Neural progenitor cell (in vitro differentiated cells): ENCODE data around the gene ZNF618. TPM values are rescaled to one million over a fixed set of nuclear protein-coding genes. Genes with fewer than 3 reads are reported as not detected.

Experiments
- DNase-seq: peaks from one replicate; pipeline ENCODE4 v3.0.0-alpha.2; 2016; ENCODE audit warnings: low spot score
- H2AFZ ChIP-seq: fragments of 200-600 bp; sonication (generic); replicated peaks from 2 replicates; pipeline ENCODE4 v1.6.1; 2016; ENCODE audit warnings: antibody characterized with exemption
- H3F3A ChIP-seq: fragments of 200-600 bp; sonication (generic); 2 replicates; pipeline ENCODE4 v1.6.1; 2016; ENCODE audit warnings: antibody characterized with exemption, low read depth
- H3K27ac ChIP-seq: fragments of 200-600 bp; sonication (generic); 2 replicates; pipeline ENCODE4 v1.5.1; 2016; ENCODE audit warnings: mild to moderate bottlenecking
- H3K27me3 ChIP-seq: fragments of 200-600 bp; sonication (generic); 2 replicates; pipeline ENCODE4 v1.6.1; 2016; ENCODE audit warnings: mild to moderate bottlenecking, moderate library complexity
- H3K36me3 ChIP-seq: fragments of 200-600 bp; sonication (generic); 2 replicates; pipeline ENCODE4 v1.5.1; 2016
- H3K4me1 ChIP-seq: fragments of 200-600 bp; sonication (generic); 2 replicates; pipeline ENCODE4 v1.6.1; 2016; ENCODE audit warnings: mixed run types
- H3K4me2 ChIP-seq: fragments of 200-600 bp; sonication (generic); 2 replicates; pipeline ENCODE4 v1.6.1; 2016
- H3K4me3 ChIP-seq: fragments of 200-600 bp; sonication (generic); 2 replicates; pipeline ENCODE4 v1.5.1; 2016
- H3K79me2 ChIP-seq: fragments of 200-600 bp; sonication (generic); 2 replicates; pipeline ENCODE4 v1.6.1; 2016; ENCODE audit warnings: low read depth
- H3K9ac ChIP-seq: fragments of 200-600 bp; sonication (generic); 2 replicates; pipeline ENCODE4 v1.6.1; 2016
- H3K9me3 ChIP-seq: fragments of 200-600 bp; sonication (generic); 2 replicates; pipeline ENCODE4 v1.5.1; 2016; ENCODE audit warnings: low read depth
- H4K20me1 ChIP-seq: fragments of 200-600 bp; sonication (generic); 2 replicates; pipeline ENCODE4 v1.6.1; 2016; ENCODE audit warnings: low read depth
- H3K27ac Mint-ChIP-seq: 3 replicates; pipeline ENCODE4 v1.8.0; 2021; ENCODE audit warnings: mixed read lengths
- H3K27me3 Mint-ChIP-seq: 2 replicates; pipeline ENCODE4 v1.8.0; 2022; ENCODE audit warnings: low read depth, mild to moderate bottlenecking, inconsistent platforms, moderate library complexity, mixed read lengths; ENCODE audit not compliant: insufficient read depth
- H3K36me3 Mint-ChIP-seq: 3 replicates; pipeline ENCODE4 v1.8.0; 2021; ENCODE audit warnings: mixed read lengths
- H3K4me1 Mint-ChIP-seq: 3 replicates; pipeline ENCODE4 v1.8.0; 2021; ENCODE audit warnings: mixed read lengths
- H3K4me3 Mint-ChIP-seq: 3 replicates; pipeline ENCODE4 v1.8.0; 2021; ENCODE audit warnings: mild to moderate bottlenecking, moderate library complexity, mixed read lengths
- H3K9me3 Mint-ChIP-seq: 3 replicates; pipeline ENCODE4 v1.8.0; 2020; ENCODE audit warnings: mixed read lengths
- EZH2 ChIP-seq: fragments of 200-600 bp; sonication (generic); IDR thresholded peaks from 2 replicates; pipeline ENCODE4 v1.6.1; 2017; ENCODE audit warnings: antibody characterized with exemption, mild to moderate bottlenecking, moderate library complexity
- EZH2phosphoT487 ChIP-seq: fragments of 200-600 bp; sonication (generic); IDR thresholded peaks from 2 replicates; pipeline ENCODE4 v1.6.1; 2017; ENCODE audit warnings: antibody characterized with exemption
- total RNA-seq: library from RNA; depleted of rRNA; stranded (reverse); fragments of >200 nt; gene quantifications from 2 replicates; pipeline ENCODE4 v1.2.3, GENCODE V29; 2015; ENCODE audit warnings: low replicate concordance
- TF ChIP-seq, protein P1 (sequence below): fragments of 200-600 bp; sonication (generic); IDR thresholded peaks from 2 replicates; pipeline ENCODE4 v1.5.1; 2017; ENCODE audit warnings: antibody characterized with exemption, mild to moderate bottlenecking

ZNF618 gene
- total RNA-seq, 1 donor from 2014 or later = 10.5 TPM

DNA sequence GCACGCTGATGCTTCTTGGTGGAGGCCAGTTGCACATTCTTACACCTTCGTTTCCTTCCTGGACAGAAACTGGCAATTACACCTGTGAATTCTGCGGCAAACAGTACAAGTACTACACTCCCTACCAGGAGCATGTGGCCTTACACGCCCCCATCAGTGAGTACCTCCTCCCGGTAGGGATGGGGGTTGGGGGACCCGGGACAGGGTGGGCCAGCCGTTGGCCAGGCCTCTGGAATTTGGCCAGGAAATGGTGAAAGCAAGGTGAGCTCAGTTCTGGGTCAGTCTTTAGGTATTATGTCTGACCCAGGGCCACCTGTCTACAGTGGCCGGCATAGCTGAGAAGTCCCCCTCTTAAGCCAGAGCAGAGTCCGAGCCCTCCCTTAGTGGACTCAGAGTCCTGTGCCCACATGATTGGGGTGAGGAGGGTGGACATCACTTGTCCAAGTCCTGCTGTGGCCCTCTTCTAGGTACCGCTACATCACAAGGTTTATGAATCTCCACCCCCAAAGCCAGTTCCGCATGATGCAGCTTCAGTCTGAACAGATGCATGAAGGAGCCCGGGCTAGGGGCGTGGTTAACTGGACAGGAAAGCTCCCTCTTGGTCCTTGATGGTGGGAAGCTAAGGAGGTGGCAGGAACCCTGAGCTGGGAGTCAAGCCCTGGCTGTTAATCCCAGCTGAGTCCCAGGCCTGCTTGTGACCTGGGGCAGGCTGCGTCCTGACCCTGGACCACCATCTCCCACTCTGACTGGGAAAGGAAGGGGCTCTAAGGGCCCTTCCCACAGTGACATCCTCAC lies 140.7 kb downstream of the ZNF618 start:
- no peaks in the 10 kb centered on the region for H4K20me1 ChIP-seq
- Mint-ChIP-seq H3K27me3 (no peaks in the 10 kb centered on the region), H3K4me1 (no peaks in the 10 kb centered on the region), H3K27ac (no peak overlapping the region), H3K4me3 (no peak overlapping the region), H3K36me3 (peaks cover 53% of the 10 kb centered on the region), H3K9me3 (peaks cover 10% of the 10 kb centered on the region)
- no peak overlapping the region for H3K27ac ChIP-seq
- no peaks in the 10 kb centered on the region for H3F3A ChIP-seq
- no peak for DNase-seq
- no peaks in the 10 kb centered on the region for H3K4me1 ChIP-seq
- H2AFZ ChIP-seq = no peak overlapping the region
- H3K4me2 ChIP-seq = no peak overlapping the region
- no peak for TF ChIP-seq EZH2
- no peak for TF ChIP-seq EZH2phosphoT487
- TF ChIP-seq, protein P1, sequence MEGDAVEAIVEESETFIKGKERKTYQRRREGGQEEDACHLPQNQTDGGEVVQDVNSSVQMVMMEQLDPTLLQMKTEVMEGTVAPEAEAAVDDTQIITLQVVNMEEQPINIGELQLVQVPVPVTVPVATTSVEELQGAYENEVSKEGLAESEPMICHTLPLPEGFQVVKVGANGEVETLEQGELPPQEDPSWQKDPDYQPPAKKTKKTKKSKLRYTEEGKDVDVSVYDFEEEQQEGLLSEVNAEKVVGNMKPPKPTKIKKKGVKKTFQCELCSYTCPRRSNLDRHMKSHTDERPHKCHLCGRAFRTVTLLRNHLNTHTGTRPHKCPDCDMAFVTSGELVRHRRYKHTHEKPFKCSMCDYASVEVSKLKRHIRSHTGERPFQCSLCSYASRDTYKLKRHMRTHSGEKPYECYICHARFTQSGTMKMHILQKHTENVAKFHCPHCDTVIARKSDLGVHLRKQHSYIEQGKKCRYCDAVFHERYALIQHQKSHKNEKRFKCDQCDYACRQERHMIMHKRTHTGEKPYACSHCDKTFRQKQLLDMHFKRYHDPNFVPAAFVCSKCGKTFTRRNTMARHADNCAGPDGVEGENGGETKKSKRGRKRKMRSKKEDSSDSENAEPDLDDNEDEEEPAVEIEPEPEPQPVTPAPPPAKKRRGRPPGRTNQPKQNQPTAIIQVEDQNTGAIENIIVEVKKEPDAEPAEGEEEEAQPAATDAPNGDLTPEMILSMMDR = no peak
- H3K9ac ChIP-seq = no peak overlapping the region
- H3K36me3 ChIP-seq = peaks cover 13% of the 10 kb centered on the region
- no peak overlapping the region for H3K4me3 ChIP-seq
- no peaks in the 10 kb centered on the region for H3K9me3 ChIP-seq
- no peaks in the 10 kb centered on the region for H3K27me3 ChIP-seq
- H3K79me2 ChIP-seq = no peaks in the 10 kb centered on the region

DNA sequence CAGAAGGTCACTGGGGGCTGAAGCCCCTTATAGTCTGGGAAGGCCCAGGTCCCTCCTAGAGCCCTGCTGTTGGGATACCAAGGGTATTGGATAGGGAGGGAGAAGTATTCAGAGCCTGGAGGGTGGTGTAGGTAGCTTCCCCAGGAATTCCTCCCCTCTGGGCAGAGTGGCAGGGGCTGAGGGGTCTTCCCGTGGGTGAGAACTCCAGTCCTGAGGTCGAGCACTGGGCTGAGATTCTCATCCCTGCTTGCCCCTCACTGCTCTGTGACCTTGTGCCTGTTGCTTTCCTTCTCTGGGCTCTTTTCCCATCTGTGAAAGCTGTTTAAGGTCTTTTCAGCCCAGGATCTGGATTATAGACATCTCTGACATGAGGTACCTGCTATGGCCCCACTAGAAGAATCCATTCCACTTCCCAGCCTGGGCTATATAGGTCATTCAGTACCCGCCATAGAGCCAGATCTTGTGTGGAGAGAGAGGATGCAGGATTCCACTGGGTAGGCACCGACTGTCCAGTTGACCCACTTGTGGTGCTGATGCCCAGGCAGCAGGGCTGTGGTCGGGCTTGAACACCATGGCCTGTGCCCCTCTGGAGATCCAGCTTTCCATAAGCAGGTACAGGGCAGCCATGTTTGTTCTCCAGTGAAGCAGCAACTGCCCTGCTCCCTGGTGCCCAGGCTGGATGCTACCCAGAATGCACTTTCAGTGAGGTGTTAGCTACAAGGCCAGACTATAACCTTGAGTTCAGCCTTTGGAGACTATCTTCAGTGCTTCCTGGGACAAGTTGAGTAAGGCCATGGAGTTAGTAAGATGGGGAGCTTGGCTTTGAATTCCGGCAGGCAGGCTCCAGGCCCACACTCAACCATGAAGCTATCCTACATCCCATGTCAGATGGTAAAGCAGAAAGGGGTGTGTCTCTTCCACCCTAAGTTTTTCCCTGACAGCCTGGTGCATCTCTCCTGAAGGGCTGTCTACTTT lies 141.9 kb downstream of the ZNF618 start:
- H3K36me3 ChIP-seq = peaks cover 8% of the 10 kb centered on the region
- no peak overlapping the region for H3K4me3 ChIP-seq
- Mint-ChIP-seq H3K27me3 (no peaks in the 10 kb centered on the region), H3K36me3 (peaks cover 55% of the 10 kb centered on the region), H3K27ac (no peak overlapping the region), H3K4me3 (no peak overlapping the region), H3K9me3 (peaks cover 20% of the 10 kb centered on the region), H3K4me1 (no peaks in the 10 kb centered on the region)
- no peaks in the 10 kb centered on the region for H3K4me1 ChIP-seq
- H2AFZ ChIP-seq = no peak overlapping the region
- H3K9ac ChIP-seq = no peak overlapping the region
- no peak overlapping the region for H3K4me2 ChIP-seq
- TF ChIP-seq, protein P1 = no peak
- TF ChIP-seq EZH2phosphoT487 (no peak), EZH2 (no peak)
- H3K9me3 ChIP-seq = no peaks in the 10 kb centered on the region
- H3K79me2 ChIP-seq = no peaks in the 10 kb centered on the region
- no peak overlapping the region for H3K27ac ChIP-seq
- no peaks in the 10 kb centered on the region for H3F3A ChIP-seq
- no peaks in the 10 kb centered on the region for H4K20me1 ChIP-seq
- no peak for DNase-seq
- no peaks in the 10 kb centered on the region for H3K27me3 ChIP-seq

DNA sequence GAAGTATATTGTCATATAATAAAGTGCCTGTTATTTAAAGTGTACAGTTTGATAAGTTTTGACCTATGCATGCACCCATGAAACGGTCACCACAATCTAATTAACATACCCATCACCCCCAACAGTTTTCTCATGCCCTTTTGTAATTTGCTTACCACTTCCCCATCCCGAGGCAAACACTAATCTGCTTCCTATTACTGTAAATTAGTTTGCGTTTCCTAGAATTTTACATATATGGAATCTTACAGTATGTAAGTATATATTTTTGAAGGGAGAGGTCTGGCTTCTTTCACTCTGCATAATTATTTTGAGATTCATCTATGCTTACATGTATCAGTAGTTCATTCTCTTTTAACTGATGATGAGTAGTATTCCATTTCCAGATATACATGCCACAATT lies 145.5 kb downstream of the ZNF618 start:
- H3K9me3 Mint-ChIP-seq = peaks cover 38% of the 10 kb centered on the region
- H3K9me3 ChIP-seq = peaks cover 9% of the 10 kb centered on the region
- H3K9ac ChIP-seq = no peak overlapping the region
- no peaks in the 10 kb centered on the region for H3K4me1 Mint-ChIP-seq
- no peak for TF ChIP-seq EZH2phosphoT487
- TF ChIP-seq, protein P1 = no peak
- TF ChIP-seq EZH2 = no peak
- no peak overlapping the region for H3K27ac Mint-ChIP-seq
- no peaks in the 10 kb centered on the region for H3F3A ChIP-seq
- H3K36me3 Mint-ChIP-seq = peaks cover 63% of the 10 kb centered on the region
- no peak overlapping the region for H3K27ac ChIP-seq
- H3K27me3 ChIP-seq = no peaks in the 10 kb centered on the region
- H3K4me1 ChIP-seq = no peaks in the 10 kb centered on the region
- no peaks in the 10 kb centered on the region for H3K79me2 ChIP-seq
- H3K36me3 ChIP-seq = peaks cover 14% of the 10 kb centered on the region
- no peak overlapping the region for H3K4me3 Mint-ChIP-seq
- no peaks in the 10 kb centered on the region for H3K27me3 Mint-ChIP-seq
- no peak overlapping the region for H3K4me2 ChIP-seq
- H3K4me3 ChIP-seq = no peak overlapping the region
- no peak overlapping the region for H2AFZ ChIP-seq
- DNase-seq = no peak
- no peaks in the 10 kb centered on the region for H4K20me1 ChIP-seq
